IPS DF 4.7 (cell line): ENCODE results near the gene TAX1BP1.

Experiments used
- DNase-seq: peaks from one replicate; pipeline ENCODE4 v3.0.0-alpha.2; 2013; ENCODE audit warnings: low spot score; ENCODE audit errors: extremely low read depth

TAX1BP1 gene

GRCh38 chr7:27875832-27876231 lies 135.9 kb downstream of the TAX1BP1 start:
- no peak for DNase-seq

DNA sequence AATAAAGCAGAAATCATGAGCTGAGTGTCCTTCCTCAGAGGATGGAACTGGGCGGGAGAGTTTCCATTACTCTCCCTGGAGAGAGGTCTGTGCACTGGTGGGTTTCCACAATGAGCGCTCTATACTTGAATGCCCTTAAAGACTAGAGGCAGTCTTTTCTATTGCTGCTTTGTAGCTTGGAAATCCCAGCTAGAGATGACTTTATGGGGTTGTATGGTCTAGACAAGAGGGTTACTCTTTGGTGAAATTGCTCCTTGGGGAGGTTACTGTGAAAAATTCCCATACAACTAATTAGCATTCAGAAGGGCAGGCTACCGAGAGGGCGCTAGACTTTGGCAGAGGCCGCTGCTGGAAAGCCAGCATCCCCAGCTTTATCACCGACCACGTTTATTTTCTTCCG lies 136.8 kb downstream of the TAX1BP1 start:
- no peak for DNase-seq
